ENCODE results near the gene HECTD2.
A peak's percentile ranks its signal among the peaks of the same experiment; 100 is the strongest.

Gene HECTD2

DNA sequence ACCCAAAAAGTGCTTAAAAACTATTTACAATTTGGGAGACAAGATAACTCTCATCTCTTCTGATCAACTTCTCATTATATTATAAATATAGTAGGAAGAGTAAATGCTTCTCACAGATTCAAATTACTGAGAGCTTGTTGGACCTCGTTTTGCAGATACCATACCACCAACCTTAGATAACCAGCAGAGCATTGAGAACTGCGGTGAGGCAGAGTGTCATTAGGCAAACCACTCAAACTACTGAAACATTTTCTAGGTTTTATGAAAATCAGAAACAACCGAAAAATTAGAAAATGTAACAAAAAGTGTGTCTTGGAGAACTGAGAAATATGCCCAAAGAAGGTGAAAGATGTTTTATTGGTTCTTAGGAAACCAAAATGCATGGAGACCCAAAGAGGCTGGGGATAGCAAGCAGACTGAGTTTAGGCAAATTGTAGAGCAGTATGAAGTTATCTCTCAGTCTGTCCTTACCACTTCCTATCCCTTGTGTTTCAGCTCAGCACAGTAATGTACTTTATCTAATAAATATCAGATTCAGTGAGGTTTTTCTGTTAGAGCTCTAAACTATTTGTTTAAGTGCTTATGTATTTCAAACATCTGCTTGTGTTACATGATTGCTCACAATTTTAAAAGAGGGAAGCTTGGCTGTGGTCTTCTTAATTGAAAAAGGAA, 77.9 kb downstream of the HECTD2 start:
- no peaks in the 10 kb centered on the region for H3K36me3 ChIP-seq (ENCODE audit: control insufficient read depth, insufficient read depth, low read length)
- TF ChIP-seq, protein P1, sequence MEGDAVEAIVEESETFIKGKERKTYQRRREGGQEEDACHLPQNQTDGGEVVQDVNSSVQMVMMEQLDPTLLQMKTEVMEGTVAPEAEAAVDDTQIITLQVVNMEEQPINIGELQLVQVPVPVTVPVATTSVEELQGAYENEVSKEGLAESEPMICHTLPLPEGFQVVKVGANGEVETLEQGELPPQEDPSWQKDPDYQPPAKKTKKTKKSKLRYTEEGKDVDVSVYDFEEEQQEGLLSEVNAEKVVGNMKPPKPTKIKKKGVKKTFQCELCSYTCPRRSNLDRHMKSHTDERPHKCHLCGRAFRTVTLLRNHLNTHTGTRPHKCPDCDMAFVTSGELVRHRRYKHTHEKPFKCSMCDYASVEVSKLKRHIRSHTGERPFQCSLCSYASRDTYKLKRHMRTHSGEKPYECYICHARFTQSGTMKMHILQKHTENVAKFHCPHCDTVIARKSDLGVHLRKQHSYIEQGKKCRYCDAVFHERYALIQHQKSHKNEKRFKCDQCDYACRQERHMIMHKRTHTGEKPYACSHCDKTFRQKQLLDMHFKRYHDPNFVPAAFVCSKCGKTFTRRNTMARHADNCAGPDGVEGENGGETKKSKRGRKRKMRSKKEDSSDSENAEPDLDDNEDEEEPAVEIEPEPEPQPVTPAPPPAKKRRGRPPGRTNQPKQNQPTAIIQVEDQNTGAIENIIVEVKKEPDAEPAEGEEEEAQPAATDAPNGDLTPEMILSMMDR (IDR thresholded peaks at IDR 0.05; ENCODE audit: insufficient read depth, low read length, poor library complexity, severe bottlenecking), result no peak
- H3K27me3 ChIP-seq (replicated peaks; ENCODE audit: control insufficient read depth, insufficient read depth, low read length), result no peaks in the 10 kb centered on the region
- H3K4me3 ChIP-seq (replicated peaks; ENCODE audit: low read depth, low read length), result no peak overlapping the region
- no peak for DNase-seq (ENCODE audit: extremely low read depth, insufficient read length)

DNA sequence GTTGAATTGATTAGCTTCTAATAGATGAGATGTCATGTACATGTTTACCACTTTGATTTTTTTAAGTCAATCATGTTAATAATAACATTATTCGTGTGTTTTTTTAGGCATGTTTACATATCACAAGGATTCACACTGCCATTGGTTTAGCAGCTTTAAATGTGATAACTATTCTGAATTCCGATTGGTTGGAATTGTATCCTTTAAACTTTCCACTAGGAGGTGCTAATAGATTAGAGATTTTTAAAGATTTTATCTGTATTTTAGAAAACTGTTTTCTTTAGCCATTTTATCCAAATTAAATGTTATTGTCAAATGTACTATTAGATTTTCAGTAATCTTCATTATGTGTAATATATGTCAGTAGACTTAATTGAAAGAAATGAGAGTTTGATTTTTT, 83.2 kb downstream of the HECTD2 start:
- H3K36me3 ChIP-seq (ENCODE audit: control insufficient read depth, insufficient read depth, low read length), result no peaks in the 10 kb centered on the region
- DNase-seq (ENCODE audit: extremely low read depth, insufficient read length), result no peak
- no peak overlapping the region for H3K4me3 ChIP-seq (replicated peaks; ENCODE audit: low read depth, low read length)
- TF ChIP-seq, protein P1 (IDR thresholded peaks at IDR 0.05; ENCODE audit: insufficient read depth, low read length, poor library complexity, severe bottlenecking), result peak; percentile 27
- H3K27me3 ChIP-seq (replicated peaks; ENCODE audit: control insufficient read depth, insufficient read depth, low read length), result no peaks in the 10 kb centered on the region

DNA sequence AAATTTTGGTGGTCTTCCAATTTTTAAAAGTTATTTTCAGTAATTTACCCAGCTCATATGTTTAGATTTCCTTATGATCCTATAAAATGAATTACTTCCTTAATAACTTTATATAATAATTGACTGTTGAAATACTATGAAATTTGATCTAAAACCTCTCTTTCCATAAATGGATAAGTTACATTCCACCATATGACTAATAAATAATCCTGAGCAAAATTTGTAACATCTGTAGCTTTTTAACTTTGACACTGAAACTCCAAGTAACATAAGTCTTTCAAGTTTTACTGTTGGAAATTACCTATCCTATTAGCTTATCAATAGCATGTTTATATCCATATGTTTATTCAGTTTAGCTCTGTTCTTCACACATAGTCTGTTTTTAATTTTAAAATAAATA, 85.3 kb downstream of the HECTD2 start:
- no peak for DNase-seq (ENCODE audit: extremely low read depth, insufficient read length)
- TF ChIP-seq, protein P1 (IDR thresholded peaks at IDR 0.05; ENCODE audit: insufficient read depth, low read length, poor library complexity, severe bottlenecking), result no peak

DNA sequence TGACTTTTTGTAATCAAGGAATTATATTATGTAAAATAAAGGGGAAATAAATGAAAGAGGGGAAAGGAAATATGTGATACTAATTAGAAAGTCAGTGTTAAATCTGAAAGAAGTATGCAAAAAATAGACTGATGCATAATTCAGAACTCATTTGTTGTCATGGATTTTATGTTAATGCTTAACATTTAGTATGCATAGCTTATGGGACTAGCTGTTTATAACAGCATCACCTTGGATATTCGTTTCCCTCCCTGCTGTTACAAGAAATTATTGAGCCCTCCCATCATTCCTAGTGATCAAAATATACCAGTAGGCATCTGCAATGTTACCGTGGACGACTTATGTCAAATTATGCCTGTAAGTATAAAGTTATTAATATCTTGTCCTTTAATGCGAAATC, 85.9 kb downstream of the HECTD2 start:
- TF ChIP-seq, protein P1 (IDR thresholded peaks at IDR 0.05; ENCODE audit: insufficient read depth, low read length, poor library complexity, severe bottlenecking), result no peak
- no peaks in the 10 kb centered on the region for H3K36me3 ChIP-seq (ENCODE audit: control insufficient read depth, insufficient read depth, low read length)
- H3K4me3 ChIP-seq (replicated peaks; ENCODE audit: low read depth, low read length), result no peak overlapping the region
- H3K27me3 ChIP-seq (replicated peaks; ENCODE audit: control insufficient read depth, insufficient read depth, low read length), result no peaks in the 10 kb centered on the region
- DNase-seq (ENCODE audit: extremely low read depth, insufficient read length), result no peak

More for the DNA sequence above, 85.3 kb downstream of the HECTD2 start:
- no peak overlapping the region for H3K4me3 ChIP-seq (replicated peaks; ENCODE audit: low read depth, low read length)
- H3K27me3 ChIP-seq (replicated peaks; ENCODE audit: control insufficient read depth, insufficient read depth, low read length), result no peaks in the 10 kb centered on the region
- H3K36me3 ChIP-seq (ENCODE audit: control insufficient read depth, insufficient read depth, low read length), result no peaks in the 10 kb centered on the region

DNA sequence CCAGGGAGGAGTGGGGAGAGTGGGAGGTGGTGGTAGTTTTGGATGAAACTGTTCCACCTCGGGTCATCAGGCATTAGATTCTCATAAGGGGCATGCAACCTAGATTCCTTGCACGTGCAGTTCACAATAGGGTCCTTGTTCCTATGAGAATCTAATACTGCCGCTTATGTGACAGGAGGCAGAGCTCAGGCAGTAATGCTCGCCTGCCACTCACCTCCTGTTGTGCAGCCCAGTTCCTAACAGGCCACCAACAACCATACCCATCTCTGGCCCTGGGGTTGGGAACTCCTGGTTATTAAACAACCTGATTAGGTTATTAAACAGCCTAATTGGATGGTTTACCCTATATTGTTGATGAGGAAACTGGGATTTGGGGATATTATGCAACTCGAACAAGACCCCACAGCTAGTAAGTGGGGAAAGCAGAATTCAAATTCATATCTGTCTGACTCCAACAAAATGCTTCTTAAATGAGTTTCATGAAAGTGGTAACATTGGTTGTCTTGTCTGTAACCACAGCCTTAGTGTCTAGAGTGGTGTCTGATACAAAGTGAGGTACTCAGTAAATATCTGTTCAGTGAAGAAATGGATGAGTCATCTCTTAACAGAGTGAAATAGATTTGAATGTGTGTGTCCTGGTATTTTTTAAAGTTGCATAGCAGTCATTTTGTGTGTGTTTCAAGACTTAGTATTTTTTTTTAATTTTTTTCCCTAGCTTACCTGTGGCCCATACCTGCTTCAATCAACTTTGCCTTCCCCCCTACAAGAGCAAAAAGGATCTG, 101.6 kb downstream of the HECTD2 start:
- TF ChIP-seq, protein P1 (IDR thresholded peaks at IDR 0.05; ENCODE audit: insufficient read depth, low read length, poor library complexity, severe bottlenecking), result no peak
- no peak for DNase-seq (ENCODE audit: extremely low read depth, insufficient read length)
- H3K36me3 ChIP-seq (ENCODE audit: control insufficient read depth, insufficient read depth, low read length), result no peaks in the 10 kb centered on the region

More for the DNA sequence above, 101.6 kb downstream of the HECTD2 start:
- Histone ChIP-seq H3K4me3 (replicated peaks; ENCODE audit: low read depth, low read length) (no peak overlapping the region), H3K27me3 (replicated peaks; ENCODE audit: control insufficient read depth, insufficient read depth, low read length) (no peaks in the 10 kb centered on the region)

Data from GM06990 (cell line).